HL-60/S4 treated with retinoic acid at 250 ng/mL for 4 days and 3 days (cell line): Measurements from ENCODE around the gene CSN2.
"Not testable (repeated sequence)": the region's sequence is repeated elsewhere in the genome, so short reads cannot be mapped to it uniquely, and the experiment has no call there.

Experiments used
- in situ Hi-C: fragments of 300-500 bp; cut with MboI; formaldehyde crosslinking; loops from 2 replicates; pipeline ENCODE4 v1.7.0; 2022; ENCODE audit warnings: low sequenced_read_pairs

Gene CSN2

GRCh38 chr4:69965628-69966027 lies at the start of gene CSN2:
CSN2 (minus strand) TSS chr4:69965728; CDS start chr4:69960995, 4,733 bp downstream.
- in situ Hi-C loops = no loop called here

GRCh38 chr4:70008771-70009170 lies 43.2 kb upstream of the CSN2 start:
- in situ Hi-C loops = no loop called here

- in situ Hi-C loops = no loop called here
These were observed 37.0 kb upstream of the CSN2 start for GRCh38 chr4:70002507-70002906.

DNA sequence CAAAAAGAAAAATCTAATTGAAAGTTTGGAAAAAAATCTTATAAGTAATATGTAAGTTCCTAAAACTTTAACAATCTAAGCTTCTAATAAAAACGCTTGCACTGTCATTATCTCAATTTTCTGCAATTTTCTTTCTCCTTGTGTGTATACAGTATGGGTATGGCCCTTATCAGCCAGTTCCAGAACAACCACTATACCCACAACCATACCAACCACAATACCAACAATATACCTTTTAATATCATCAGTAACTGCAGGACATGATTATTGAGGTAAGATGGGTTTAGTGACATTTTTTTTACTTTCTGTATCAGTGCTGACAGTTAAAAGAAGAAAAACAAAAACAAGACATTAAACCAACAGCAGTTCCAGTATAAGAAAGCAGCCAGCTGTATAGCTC lies 35.2 kb upstream of the CSN2 start:
- in situ Hi-C loops = no loop called here

GRCh38 chr4:69999420-69999819 lies 33.9 kb upstream of the CSN2 start:
- in situ Hi-C loops = no loop called here

DNA sequence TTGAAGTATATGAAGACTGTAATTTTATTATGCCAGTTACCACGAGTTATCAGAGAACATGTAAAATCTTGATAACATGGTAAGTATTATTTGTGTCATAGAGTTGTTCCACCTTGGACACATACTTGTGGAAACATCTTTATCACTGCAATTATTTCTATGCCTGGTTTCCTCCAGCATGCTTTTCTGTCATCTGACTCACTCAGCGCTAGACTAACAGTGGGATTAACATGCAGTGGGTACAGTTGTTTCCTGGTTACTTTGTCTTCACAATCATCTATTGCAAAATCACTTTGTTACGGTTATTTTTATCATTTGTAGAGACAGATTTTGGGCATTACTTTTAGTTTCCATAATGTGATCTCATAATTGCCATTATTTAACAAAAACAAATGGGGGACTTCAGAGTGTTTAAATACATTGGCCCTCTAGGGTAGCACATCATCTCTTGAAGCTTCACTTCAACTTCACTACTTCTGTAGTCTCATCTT lies 30.0 kb upstream of the CSN2 start, which contains the start of gene STATH:
TSS of gene STATH (plus strand) at position 441 of the 491 bp plus-strand sequence. CDS start 2,472 bp downstream, outside the sequence.
- in situ Hi-C loops = no loop called here

DNA sequence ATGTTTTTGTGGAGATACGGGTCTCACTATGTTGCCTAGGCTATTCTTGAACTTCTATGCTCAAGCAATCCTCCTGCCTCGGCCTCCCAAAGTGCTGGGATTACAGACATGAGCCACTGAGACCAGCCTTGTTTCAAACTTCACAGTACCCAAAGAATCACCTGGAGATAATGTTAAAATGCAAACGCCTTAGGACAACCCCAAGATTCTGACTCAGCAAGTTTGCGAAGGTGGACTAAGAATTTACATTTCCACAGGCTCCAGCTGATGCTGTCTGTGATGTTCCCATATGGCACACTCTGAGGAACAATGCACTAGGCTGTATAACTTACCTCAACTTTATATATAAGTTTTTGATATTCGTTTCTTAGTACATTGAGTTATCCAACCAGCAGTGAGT lies 29.3 kb upstream of the CSN2 start:
- in situ Hi-C loops = no loop called here

DNA sequence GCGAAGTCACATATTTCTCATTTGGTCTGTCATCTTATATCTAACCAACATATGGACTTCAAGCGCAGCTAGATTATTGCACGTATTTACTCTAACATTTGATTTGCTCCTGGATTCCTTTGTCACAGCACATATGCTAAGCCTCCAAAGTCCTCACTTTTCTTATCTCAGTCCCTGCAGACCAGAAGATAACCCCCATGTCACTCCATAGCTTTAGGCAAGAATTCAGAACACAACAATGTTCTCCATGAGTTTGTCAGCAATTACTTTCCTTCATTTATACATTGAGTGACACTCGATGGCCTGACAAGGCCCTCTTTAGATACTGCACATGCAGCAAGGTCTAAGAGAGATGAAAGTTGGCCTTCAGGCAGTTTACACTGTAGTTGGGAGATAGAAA lies 25.5 kb upstream of the CSN2 start:
- in situ Hi-C loops = no loop called here

DNA sequence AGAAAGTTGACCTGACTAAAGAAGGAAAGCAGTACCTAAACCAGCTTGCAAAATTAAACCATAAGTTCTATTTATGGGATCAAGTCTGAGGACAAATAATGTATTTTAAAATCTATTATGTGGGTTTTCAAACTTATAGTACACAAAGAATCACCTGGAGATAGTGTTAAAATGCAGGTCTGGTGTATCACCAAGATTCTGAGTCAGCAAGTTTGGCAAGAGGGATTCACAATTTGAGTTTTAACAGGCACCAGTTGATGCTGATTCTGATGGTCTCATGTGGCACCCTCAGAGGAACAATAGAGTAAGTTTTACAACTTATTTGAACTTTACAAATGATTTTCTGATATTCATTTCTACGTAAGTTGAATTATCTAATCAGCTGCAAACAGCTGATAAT lies 21.1 kb upstream of the CSN2 start:
- in situ Hi-C loops = no loop called here

DNA sequence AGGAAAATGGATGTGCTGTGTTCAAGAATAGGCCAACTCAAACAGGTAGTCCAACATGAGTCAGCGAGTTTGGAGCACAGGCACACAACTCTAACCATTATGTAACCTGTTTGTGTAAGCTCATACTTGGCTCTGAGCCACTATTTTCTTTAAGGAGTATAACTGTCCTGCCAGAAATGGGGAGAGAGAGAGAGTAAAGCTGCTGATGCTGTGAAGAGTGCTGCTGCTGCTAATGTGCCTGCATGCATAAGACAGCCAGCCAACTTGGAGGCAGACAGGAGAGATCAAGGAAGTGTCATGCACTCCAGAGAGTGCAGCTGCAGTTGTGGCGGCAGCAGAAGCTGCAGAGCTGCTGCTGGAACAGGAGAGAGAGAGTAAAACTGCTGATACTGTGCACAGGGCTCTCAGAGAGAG lies 18.5 kb upstream of the CSN2 start:
- in situ Hi-C loops = no loop called here

DNA sequence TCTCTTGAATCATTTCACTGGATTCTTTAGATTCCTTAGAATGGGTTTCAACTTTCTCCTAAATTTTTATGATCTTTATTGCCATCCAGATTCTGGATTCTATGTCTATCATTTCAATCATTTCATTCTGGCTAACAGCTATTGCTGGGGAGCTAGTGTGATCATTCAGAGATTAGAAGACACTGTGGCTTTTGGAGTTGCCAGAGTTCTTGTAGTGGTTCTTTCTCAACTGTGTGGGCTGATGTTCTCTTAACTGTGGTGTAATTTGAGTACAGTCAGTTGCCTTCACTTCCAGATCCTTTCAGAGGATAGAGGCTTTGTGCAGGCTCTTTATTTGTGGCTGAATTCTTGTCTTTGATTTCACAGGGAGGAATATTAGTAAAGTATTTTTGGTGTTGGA lies 12.1 kb upstream of the CSN2 start:
- in situ Hi-C loops = no loop called here

DNA sequence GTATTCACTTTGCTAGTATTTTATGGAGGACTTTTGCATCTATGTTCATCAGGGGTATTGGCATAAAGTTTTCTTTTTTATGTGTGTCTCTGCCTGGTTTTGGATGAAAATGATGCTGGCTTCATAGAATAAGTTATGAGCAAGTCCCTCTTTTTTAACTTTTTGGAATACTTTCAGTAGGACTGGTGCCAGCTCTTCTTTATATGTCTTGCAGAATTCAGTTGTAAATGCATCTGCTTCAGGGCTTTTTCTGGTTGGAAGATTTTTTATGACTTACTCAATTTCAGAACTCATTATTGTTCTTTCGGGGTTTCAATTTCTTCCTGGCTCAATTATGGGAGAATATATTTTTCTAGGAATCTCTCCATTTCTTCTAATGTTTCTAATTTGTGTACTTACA lies 9.1 kb upstream of the CSN2 start:
- in situ Hi-C loops = no loop called here

DNA sequence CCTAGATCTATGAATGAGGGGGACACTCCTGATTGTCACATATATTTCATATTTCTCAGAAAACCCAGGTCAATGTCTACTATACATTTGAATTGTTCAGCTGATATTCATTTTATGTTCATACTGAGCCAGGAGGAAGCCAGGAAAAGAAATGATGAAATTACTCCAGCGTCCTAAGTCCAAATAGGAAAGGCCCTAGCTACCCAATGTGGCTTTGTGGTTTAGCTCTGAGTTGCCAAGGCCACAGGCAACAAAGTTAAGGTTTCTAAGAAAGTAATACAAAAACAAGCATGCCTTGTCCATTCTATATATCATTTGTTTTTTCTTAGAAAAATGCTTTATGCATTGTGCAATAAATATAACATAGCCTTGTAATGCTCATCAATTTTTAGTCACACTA lies 4.5 kb upstream of the CSN2 start:
- in situ Hi-C loops = no loop called here

DNA sequence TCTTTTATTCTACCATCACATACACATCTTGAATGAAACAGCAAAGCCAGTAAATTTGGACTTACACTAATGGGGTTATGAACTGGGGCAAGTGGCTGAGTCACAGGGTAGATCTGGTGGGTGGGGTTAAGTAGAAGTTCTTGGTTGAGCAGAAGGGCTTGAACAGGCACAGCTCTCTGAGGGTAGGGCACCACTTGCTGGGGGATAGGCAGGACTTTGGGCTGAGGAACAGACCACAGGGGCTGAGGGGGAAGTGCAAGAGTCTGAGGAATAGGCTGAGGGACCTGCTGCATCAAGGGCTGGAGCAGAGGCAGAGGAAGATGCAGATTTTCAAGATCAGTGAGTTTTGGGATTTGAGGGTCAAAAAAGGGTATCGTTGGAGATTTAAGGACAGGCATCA lies 8.3 kb downstream of the CSN2 start:
- in situ Hi-C loops = no loop called here

DNA sequence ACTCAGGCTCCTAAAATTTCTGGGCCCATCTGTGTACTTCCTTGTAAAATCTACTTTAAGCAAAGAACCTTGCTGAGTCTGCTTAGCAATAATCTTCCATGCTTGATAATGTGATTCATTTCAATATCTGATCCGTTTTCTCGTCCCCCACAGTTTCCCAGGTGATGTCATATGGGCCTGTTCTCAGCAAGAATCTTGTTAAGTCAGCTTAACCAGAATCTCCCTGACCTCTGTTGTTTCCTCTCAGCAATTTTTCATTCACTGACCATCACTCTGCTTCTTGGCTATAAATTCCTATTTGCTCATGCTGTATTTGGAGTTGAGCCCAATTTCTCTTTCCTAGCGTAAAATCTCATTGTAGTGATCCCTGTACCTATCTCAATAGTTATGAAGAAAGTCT lies 13.9 kb downstream of the CSN2 start:
- in situ Hi-C loops = no loop called here

DNA sequence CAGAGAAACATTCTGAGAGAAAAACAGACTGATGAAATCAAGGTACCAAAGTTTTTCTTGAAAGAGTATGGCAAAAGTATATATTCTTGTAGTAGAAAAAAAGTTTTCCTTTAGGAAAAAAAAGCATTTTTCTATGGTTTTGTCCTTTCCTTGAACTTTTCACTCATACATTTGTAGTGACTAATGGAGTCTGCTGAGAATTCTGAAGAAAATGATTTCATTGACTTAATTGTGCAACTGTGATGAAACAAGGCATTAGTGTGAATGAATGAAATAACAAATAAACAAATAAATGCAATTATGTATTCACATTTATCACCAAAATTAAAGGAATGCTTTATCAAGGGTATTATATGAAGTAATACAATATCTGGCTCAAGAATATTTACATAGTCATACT lies 29.0 kb downstream of the CSN2 start:
- in situ Hi-C loops = no loop called here

- in situ Hi-C loops = no loop called here
These were observed 31.4 kb downstream of the CSN2 start for GRCh38 chr4:69934150-69934549.

DNA sequence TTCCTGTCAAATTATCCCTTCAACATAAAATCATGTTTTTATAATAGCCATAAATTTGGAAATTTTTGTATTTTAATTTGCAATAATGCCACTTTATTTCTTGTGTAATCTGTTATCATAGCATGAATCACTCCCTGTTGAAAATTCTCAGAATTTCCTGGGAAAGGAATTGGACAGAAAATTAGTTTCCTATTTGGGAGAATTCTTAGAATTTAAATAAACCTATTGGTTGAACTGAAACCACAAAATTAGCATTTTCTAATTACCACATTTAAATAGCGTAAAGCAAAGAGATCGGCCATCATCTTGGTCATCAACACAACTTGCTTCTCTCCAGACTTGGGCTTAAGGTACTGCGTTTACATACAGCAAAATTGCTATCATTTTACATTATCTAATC lies 34.8 kb downstream of the CSN2 start, which contains the start of gene CSN1S1:
TSS of gene CSN1S1 (plus strand) at position 301 of the 400 bp plus-strand sequence. CDS start 1,488 bp downstream, outside the sequence.
- in situ Hi-C loops = no loop called here

DNA sequence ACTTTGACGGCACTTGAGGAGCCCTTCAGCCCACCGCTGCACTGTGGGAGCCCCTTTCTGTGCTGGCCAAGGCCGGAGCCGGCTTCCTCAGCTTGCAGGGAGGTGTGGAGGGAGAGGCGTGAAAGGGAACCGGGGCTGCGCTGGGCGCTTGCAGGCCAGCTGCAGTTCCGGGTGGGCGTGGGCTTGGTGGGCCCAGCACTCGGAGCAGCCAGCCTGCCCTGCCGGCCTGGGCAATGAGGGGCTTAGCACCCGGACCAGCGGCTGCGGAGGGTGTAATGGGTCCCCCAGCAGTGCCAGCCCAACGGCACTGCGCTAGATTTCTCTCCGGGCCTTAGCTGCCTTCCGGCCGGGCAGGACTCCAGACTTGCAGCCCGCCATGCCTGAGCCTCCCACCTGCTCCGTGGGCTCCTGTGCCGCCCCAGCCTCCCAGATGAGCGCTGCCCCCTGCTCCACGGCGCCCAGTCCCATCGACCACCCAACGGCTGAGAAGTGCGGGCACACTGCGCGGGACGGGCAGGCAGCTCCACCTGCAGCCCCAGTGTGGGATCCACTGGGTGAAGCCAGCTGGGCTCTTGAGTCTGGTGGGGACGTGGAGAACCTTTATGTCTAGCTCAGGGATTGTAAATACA lies 41.6 kb downstream of the CSN2 start:
- in situ Hi-C loops = not testable (repeated sequence)

DNA sequence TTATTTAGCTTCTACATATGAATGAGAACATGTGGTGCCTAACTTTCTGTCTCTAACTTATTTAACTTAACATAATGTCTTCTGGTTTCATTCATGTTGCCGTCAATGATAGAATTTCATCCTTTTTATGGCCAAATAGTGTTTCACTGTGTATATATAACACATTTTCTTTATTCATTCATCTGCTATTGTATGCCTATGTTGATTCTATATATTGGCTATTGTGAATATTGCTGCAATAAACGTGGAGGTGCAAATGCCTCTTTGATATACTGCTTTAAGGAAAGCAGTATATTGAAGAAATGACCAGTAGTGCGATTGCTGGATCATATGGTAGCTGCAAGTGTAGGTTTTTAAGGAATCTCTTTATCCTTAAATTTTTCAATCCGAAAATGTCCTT lies 44.7 kb downstream of the CSN2 start:
- in situ Hi-C loops = no loop called here

GRCh38 chr4:69910016-69910782 lies 55.3 kb downstream of the CSN2 start:
- in situ Hi-C loops = no loop called here

DNA sequence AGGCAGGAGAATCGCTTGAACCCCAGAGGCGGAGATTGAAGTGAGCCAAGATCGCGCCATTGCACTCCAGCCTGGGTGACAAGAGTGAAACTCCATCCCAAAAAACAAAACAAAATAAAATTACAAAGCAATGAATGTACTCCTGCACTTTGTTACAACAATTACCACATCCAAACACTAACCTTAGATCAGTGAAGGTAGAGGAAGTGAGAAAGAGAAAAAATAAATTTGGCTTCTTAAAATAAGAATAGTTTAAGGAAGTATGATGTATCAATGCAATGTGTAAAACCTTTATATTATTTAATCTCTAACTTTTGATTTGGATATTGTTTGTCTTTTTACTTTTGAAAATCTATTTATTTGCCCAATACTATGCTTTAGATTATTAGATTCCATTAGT lies 56.3 kb downstream of the CSN2 start:
- in situ Hi-C loops = no loop called here
